OCI-LY3 (cell line): ENCODE measurements around the gene P2RX4.

ENCODE experiments used
- CTCF ChIP-seq: fragments of 200-600, 300-600 bp; sonication (generic); IDR thresholded peaks from 2 replicates; pipeline ENCODE4 v1.5.1; 2014; ENCODE audit warnings: antibody characterized with exemption, low read length, low read depth
- EZH2phosphoT487 ChIP-seq: fragments of 200-600 bp; shearing (Covaris generic); IDR thresholded peaks from 2 replicates; pipeline ENCODE4 v1.6.1; 2018; ENCODE audit warnings: antibody characterized with exemption, mixed run types, low read depth

GRCh38 chr12:121227294-121227693, 17.4 kb downstream of the P2RX4 start:
- TF ChIP-seq CTCF (no peak), EZH2phosphoT487 (no peak)
